IMR-90 (cell line): ENCODE results near the gene ARF3. TPM values are rescaled to one million over a fixed set of nuclear protein-coding genes. Genes with fewer than 3 reads are reported as not detected.

Experiments
- ATAC-seq: fragments of 200-7000 bp; cut with Tn5 transposase; 2 replicates; pipeline ENCODE4 v1.9.1; 2020; ENCODE audit warnings: low read depth, mild to moderate bottlenecking, moderate library complexity
- BruUV-seq: library from RNA; stranded (reverse); fragments of 400-500 nt; replicated peaks from 2 replicates; lab custom pipeline; 2021; lab: Mats Ljungman, UMichigan
- CTCF ChIA-PET: fragments of 300-600 bp; formaldehyde crosslinking; extraction: SDS; loops from one replicate; lab custom pipeline; 2021; ENCODE audit warnings: antibody characterized with exemption; lab: Yijun Ruan, JAX
- POLR2A ChIA-PET: fragments of 300-600 bp; sonication (Branson Sonifier 250); formaldehyde crosslinking; loops from one replicate; lab custom pipeline; 2022; ENCODE audit warnings: antibody characterized with exemption; ENCODE audit not compliant: unreplicated experiment; lab: Charles Lee
- DNase-seq: peaks from one replicate; pipeline ENCODE4 v3.0.0; 2013
- H2AFZ ChIP-seq: replicated peaks from 2 replicates; pipeline ENCODE3; 2013; ENCODE audit warnings: low read length, mild to moderate bottlenecking; ENCODE audit not compliant: poor library complexity
- H2AK5ac ChIP-seq: 2 replicates; pipeline ENCODE4 v1.6.1; 2013; ENCODE audit warnings: low read depth, low read length, inconsistent platforms
- H2AK9ac ChIP-seq: replicated peaks from 2 replicates; pipeline ENCODE3; 2013; ENCODE audit warnings: mild to moderate bottlenecking, low read depth, low read length, moderate library complexity; ENCODE audit not compliant: poor library complexity
- H2BK120ac ChIP-seq: 2 replicates; pipeline ENCODE4 v1.6.1; 2013; ENCODE audit warnings: low read depth, low read length, inconsistent platforms
- H2BK15ac ChIP-seq: 3 replicates; pipeline ENCODE4 v1.6.1; 2013; ENCODE audit warnings: low read depth, low read length, inconsistent platforms
- H2BK20ac ChIP-seq: 2 replicates; pipeline ENCODE4 v1.6.1; 2013; ENCODE audit warnings: low read depth, mild to moderate bottlenecking, inconsistent platforms, low read length, moderate library complexity
- H2BK5ac ChIP-seq: 2 replicates; pipeline ENCODE4 v1.6.1; 2013; ENCODE audit warnings: mild to moderate bottlenecking, low read depth, low read length, inconsistent platforms; ENCODE audit not compliant: poor library complexity, severe bottlenecking
- H3K14ac ChIP-seq: replicated peaks from 2 replicates; pipeline ENCODE4 v1.6.1; 2013; ENCODE audit warnings: low read depth, low read length, inconsistent platforms
- H3K18ac ChIP-seq: 2 replicates; pipeline ENCODE4 v1.6.1; 2013; ENCODE audit warnings: low read depth, low read length, control low read depth
- H3K23ac ChIP-seq: 2 replicates; pipeline ENCODE4 v1.6.1; 2013; ENCODE audit warnings: low read depth, low read length, inconsistent platforms
- H3K27ac ChIP-seq: 2 replicates; pipeline ENCODE4 v1.5.1; 2013; ENCODE audit warnings: mild to moderate bottlenecking, control low read depth, low read length; ENCODE audit not compliant: insufficient read depth
- H3K27me3 ChIP-seq: 2 replicates; pipeline ENCODE4 v1.6.1; 2013; ENCODE audit warnings: low read length; ENCODE audit not compliant: control insufficient read depth, insufficient read depth
- H3K36me3 ChIP-seq: 2 replicates; pipeline ENCODE4 v1.6.1; 2013; ENCODE audit warnings: low read length, mixed read lengths; ENCODE audit not compliant: control insufficient read depth, insufficient read depth
- H3K4ac ChIP-seq: 2 replicates; pipeline ENCODE4 v1.6.1; 2013; ENCODE audit warnings: low read depth, low read length, inconsistent platforms
- H3K4me1 ChIP-seq: 2 replicates; pipeline ENCODE4 v1.6.1; 2013; ENCODE audit warnings: low read length, mixed read lengths; ENCODE audit not compliant: control insufficient read depth, insufficient read depth
- H3K4me2 ChIP-seq: 2 replicates; pipeline ENCODE4 v1.6.1; 2013; ENCODE audit warnings: low read depth, mild to moderate bottlenecking, control low read depth, low read length, moderate library complexity
- H3K4me3 ChIP-seq: 2 replicates; pipeline ENCODE4 v1.5.1; 2013; ENCODE audit warnings: low read depth, mild to moderate bottlenecking, control low read depth, low read length, moderate library complexity; ENCODE audit not compliant: insufficient read depth
- H3K56ac ChIP-seq: 2 replicates; pipeline ENCODE4 v1.6.1; 2013; ENCODE audit warnings: low read length, inconsistent platforms; ENCODE audit not compliant: insufficient read depth; ENCODE audit errors: extremely low read depth
- H3K79me1 ChIP-seq, 2 experiments: 2 replicates each; pipeline ENCODE4 v1.6.1; 2013; ENCODE audit warnings: low read length in 2 of 2, inconsistent platforms in 1 of 2, low read depth in 1 of 2
- H3K9ac ChIP-seq: 2 replicates; pipeline ENCODE4 v1.6.1; 2013; ENCODE audit warnings: low read depth, low read length, control low read depth
- H3K9me1 ChIP-seq: 2 replicates; pipeline ENCODE4 v1.6.1; 2013; ENCODE audit warnings: low read length, inconsistent platforms; ENCODE audit not compliant: insufficient read depth
- H3K9me3 ChIP-seq: 2 replicates; pipeline ENCODE4 v1.6.1; 2013; ENCODE audit warnings: low read length; ENCODE audit not compliant: control insufficient read depth, insufficient read depth
- H4K20me1 ChIP-seq: 2 replicates; pipeline ENCODE4 v1.6.1; 2013; ENCODE audit warnings: low read length, inconsistent platforms; ENCODE audit not compliant: insufficient read depth
- H4K5ac ChIP-seq: 2 replicates; pipeline ENCODE4 v1.6.1; 2013; ENCODE audit warnings: mild to moderate bottlenecking, low read depth, low read length, control low read depth
- H4K8ac ChIP-seq, 2 experiments: 2 replicates each; pipeline ENCODE4 v1.6.1; 2013; ENCODE audit warnings: low read depth in 2 of 2, low read length in 2 of 2, control low read depth in 1 of 2, inconsistent platforms in 1 of 2
- H4K91ac ChIP-seq: 2 replicates; pipeline ENCODE4 v1.6.1; 2013; ENCODE audit warnings: low read depth, low read length, inconsistent platforms; ENCODE audit not compliant: insufficient read depth
- CEBPB ChIP-seq: IDR thresholded peaks from 2 replicates; pipeline ENCODE4 v1.6.1; 2012; ENCODE audit warnings: low read depth, low read length, improper control_type of control experiment
- FOS ChIP-seq: fragments of 150-350 bp; IDR thresholded peaks from 2 replicates; pipeline ENCODE4 v1.6.1; 2016; ENCODE audit warnings: low read depth, low read length
- MXI1 ChIP-seq: IDR thresholded peaks from 2 replicates; pipeline ENCODE4 v1.6.1; 2012; ENCODE audit warnings: low read depth, mild to moderate bottlenecking, low read length, moderate library complexity, borderline replicate concordance
- RAD21 ChIP-seq: IDR thresholded peaks from 2 replicates; pipeline ENCODE4 v1.6.1; 2012; ENCODE audit warnings: low read length, improper control_type of control experiment
- SMC3 ChIP-seq: fragments of 150-350 bp; IDR thresholded peaks from 2 replicates; pipeline ENCODE4 v1.6.1; 2016; ENCODE audit warnings: low read depth, mild to moderate bottlenecking, antibody characterized with exemption, low read length, moderate library complexity
- WGBS, 2 experiments: methylation state at CpG; one replicate each; pipeline versions ENCODE4 v1.1.5 to v1.1.7; 2013; ENCODE audit warnings: missing lambda C conversion rate in 2 of 2; ENCODE audit not compliant: insufficient read length in 1 of 2; ENCODE audit errors: extremely low coverage in 2 of 2; 5-methylcytosine and 5-hydroxymethylcytosine counted together
- dilution Hi-C: fragments of 300-500 bp; cut with HindIII; formaldehyde crosslinking; loops from one replicate; pipeline ENCODE4 v1.14.3; 2018; ENCODE audit warnings: low sequenced_read_pairs; ENCODE audit not compliant: unreplicated experiment
- in situ Hi-C: fragments of 300-500 bp; cut with MboI; formaldehyde crosslinking; loops from 3 replicates; pipeline ENCODE4 v1.14.3; 2019; ENCODE audit warnings: low sequenced_read_pairs, inconsistent platforms, mixed read lengths
- intact Hi-C: fragments of 100-400 bp; cut with micrococcal nuclease; formaldehyde crosslinking; loops from 2 replicates; pipeline ENCODE4 v1.10.0; 2022
- polyA plus RNA-seq, 3 experiments: library from polyadenylated mRNA; depleted of rRNA; stranded (reverse); fragments of >200 nt; gene quantifications; 2 replicates each; pipeline ENCODE4 v1.2.3, GENCODE V29; 2012; ENCODE audit warnings: low replicate concordance in 1 of 3
- total RNA-seq: library from RNA; depleted of rRNA; stranded (reverse); fragments of >200 nt; gene quantifications from 2 replicates; pipeline ENCODE4 v1.2.3, GENCODE V29; 2012
- TF ChIP-seq, protein P1 (sequence below): conservative IDR thresholded peaks from 2 replicates; pipeline ENCODE4 v1.5.1; 2012; ENCODE audit warnings: mild to moderate bottlenecking, low read depth, low read length, improper control_type of control experiment
- TF ChIP-seq, protein P2 (sequence below): fragments of 150-350 bp; IDR thresholded peaks from 2 replicates; pipeline ENCODE4 v1.6.1; 2016; ENCODE audit warnings: low read depth, mild to moderate bottlenecking, low read length, moderate library complexity, borderline replicate concordance
- TF ChIP-seq, protein P3 (sequence below): fragments of 150-350 bp; IDR thresholded peaks from 2 replicates; pipeline ENCODE4 v1.6.1; 2017; ENCODE audit warnings: mild to moderate bottlenecking, antibody characterized with exemption, low read length, low read depth

The ARF3 gene
- total and polyA plus RNA-seq, 2 of the 4 experiments (the other 2 are of a cell fraction), result 97.7 to 198 TPM

DNA sequence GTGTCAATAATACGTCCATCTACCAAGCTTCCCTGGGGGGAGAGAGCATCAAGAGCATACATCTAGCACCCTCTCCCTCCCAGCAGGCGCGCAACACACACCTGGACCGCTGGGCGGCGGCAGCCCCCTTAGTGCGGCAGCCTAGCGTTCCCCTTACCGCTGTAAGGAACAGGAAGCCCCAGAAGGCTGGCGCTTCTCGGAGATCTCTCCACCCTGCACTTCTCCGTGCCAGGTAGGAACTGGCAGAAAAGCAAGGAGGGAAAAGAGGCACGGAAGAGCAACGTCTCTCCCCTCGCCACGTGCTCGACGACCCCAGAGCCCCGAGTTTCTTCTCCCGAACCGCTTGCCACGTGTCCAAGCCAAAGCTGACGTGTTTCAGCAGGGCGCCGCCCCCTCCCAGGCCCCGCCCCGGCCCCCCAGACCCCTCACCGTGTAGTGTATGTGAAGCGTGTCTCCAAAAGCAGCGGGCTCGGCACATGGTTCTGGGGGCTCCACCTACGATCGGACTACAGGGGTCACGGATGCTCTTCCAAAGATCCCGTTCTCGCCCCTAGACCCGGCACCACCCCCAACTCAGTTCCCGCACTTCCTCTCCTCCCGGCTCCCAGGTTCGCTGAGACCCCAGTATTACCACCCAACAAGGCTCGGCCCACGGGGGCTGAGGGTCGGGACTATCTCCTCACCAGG, 32.5 kb downstream of the ARF3 start:
- Histone ChIP-seq H3K14ac (peak overlapping the region; percentile 96), H2BK15ac (peak overlapping the region; percentile 77; the same call in 2 of the 3 replicates), H4K91ac (peak overlapping the region; percentile 83), H3K9ac (peak overlapping the region; percentile 82), H3K9me1 (peaks cover 34% of the 10 kb centered on the region), H3K4me1 (peaks cover 26% of the 10 kb centered on the region), H3K4me2 (peak overlapping the region; percentile 100), H3K23ac (peak overlapping the region; percentile 97), H3K4ac (peak overlapping the region; percentile 96), H2AK9ac (peak overlapping the region; percentile 94), H3K56ac (peak overlapping the region; percentile 79), H2BK120ac (peak overlapping the region; percentile 53; the same call in 1 of the 2 replicates), H4K20me1 (peaks cover 33% of the 10 kb centered on the region), H4K8ac (peak overlapping the region; percentile 8 to 93; a peak in 3 of 4 replicates), H3K79me1 (peaks cover 11 to 46% of the 10 kb centered on the region in 2 experiments; a peak in 3 of 4 replicates), H2AFZ (peak overlapping the region; percentile 90), H3K18ac (peak overlapping the region; percentile 86), H3K36me3 (peaks cover 15% of the 10 kb centered on the region), H3K27ac (peak overlapping the region; percentile 56), H4K5ac (peak overlapping the region; percentile 70), H3K9me3 (no peaks in the 10 kb centered on the region), H2BK5ac (peak overlapping the region; percentile 27), H2AK5ac (peak overlapping the region; percentile 98), H3K27me3 (no peaks in the 10 kb centered on the region), H3K4me3 (peak overlapping the region; percentile 90), H2BK20ac (peak overlapping the region; percentile 67; the same call in 1 of the 2 replicates)
- in situ Hi-C loops (no loop called here), intact Hi-C loops (loop anchor here (5.0 kb wide), 1 partner anchor 32 kb away; no protein-coding TSS in a partner anchor), dilution Hi-C loops (no loop called here)
- DNase-seq, result peak; percentile 46
- POLR2A ChIA-PET, result no interaction called here
- TF ChIP-seq, protein P1, sequence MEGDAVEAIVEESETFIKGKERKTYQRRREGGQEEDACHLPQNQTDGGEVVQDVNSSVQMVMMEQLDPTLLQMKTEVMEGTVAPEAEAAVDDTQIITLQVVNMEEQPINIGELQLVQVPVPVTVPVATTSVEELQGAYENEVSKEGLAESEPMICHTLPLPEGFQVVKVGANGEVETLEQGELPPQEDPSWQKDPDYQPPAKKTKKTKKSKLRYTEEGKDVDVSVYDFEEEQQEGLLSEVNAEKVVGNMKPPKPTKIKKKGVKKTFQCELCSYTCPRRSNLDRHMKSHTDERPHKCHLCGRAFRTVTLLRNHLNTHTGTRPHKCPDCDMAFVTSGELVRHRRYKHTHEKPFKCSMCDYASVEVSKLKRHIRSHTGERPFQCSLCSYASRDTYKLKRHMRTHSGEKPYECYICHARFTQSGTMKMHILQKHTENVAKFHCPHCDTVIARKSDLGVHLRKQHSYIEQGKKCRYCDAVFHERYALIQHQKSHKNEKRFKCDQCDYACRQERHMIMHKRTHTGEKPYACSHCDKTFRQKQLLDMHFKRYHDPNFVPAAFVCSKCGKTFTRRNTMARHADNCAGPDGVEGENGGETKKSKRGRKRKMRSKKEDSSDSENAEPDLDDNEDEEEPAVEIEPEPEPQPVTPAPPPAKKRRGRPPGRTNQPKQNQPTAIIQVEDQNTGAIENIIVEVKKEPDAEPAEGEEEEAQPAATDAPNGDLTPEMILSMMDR, result peak; percentile 53
- TF ChIP-seq MXI1 (peak; percentile 81; the same call in 1 of the 2 replicates), SMC3 (peak; percentile 27; the same call in 1 of the 2 replicates), CEBPB (no peak), FOS (no peak), RAD21 (peak; percentile 59)
- TF ChIP-seq, protein P2, sequence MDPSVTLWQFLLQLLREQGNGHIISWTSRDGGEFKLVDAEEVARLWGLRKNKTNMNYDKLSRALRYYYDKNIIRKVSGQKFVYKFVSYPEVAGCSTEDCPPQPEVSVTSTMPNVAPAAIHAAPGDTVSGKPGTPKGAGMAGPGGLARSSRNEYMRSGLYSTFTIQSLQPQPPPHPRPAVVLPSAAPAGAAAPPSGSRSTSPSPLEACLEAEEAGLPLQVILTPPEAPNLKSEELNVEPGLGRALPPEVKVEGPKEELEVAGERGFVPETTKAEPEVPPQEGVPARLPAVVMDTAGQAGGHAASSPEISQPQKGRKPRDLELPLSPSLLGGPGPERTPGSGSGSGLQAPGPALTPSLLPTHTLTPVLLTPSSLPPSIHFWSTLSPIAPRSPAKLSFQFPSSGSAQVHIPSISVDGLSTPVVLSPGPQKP, result no peak
- TF ChIP-seq, protein P3, sequence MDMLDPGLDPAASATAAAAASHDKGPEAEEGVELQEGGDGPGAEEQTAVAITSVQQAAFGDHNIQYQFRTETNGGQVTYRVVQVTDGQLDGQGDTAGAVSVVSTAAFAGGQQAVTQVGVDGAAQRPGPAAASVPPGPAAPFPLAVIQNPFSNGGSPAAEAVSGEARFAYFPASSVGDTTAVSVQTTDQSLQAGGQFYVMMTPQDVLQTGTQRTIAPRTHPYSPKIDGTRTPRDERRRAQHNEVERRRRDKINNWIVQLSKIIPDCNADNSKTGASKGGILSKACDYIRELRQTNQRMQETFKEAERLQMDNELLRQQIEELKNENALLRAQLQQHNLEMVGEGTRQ, result peak; percentile 52
- peak; percentile 42 for ATAC-seq
- 0% methylated on average over 2 of the region's 43 CpGs; no CpG with 5 or more reads in 1 of the 2 experiments for WGBS, 2 experiments
- CTCF ChIA-PET, result interaction anchor here (0.5 to 1.4 kb wide), 3 partner anchors 12 to 68 kb away, joined by 3 to 4 read pairs (median 3); no protein-coding TSS in a partner anchor
- BruUV-seq, result no TSS peak
